Gastroesophageal sphincter (tissue), 3 donors: Measurements from ENCODE around the gene RBMY1D.

Experiments
- EP300 ChIP-seq: sonication (generic); formaldehyde crosslinking; IDR thresholded peaks from one replicate; pipeline ENCODE4 v1.6.1; 2017; ENCODE audit warnings: antibody characterized with exemption, mild to moderate bottlenecking
- POLR2A ChIP-seq, 2 donors: fragments of 450-650 bp; IDR thresholded peaks; one replicate each; pipeline ENCODE4 v1.6.1; 2017; ENCODE audit warnings: antibody characterized with exemption in 2 of 2, mild to moderate bottlenecking in 2 of 2, moderate library complexity in 1 of 2
- POLR2AphosphoS5 ChIP-seq: sonication (generic); formaldehyde crosslinking; IDR thresholded peaks from one replicate; pipeline ENCODE4 v1.6.1; 2017; ENCODE audit warnings: antibody characterized with exemption
- TF ChIP-seq, protein P1 (sequence below), 4 experiments: fragments of 200-600 bp in 2 of 4; fragments of 450-650 bp in 2 of 4; sonication (generic) in 1 of 4; IDR thresholded peaks; one replicate each; pipeline ENCODE4 v1.5.1; 2017 to 2019; ENCODE audit warnings: antibody characterized with exemption in 4 of 4, mild to moderate bottlenecking in 2 of 4, moderate library complexity in 2 of 4

DNA sequence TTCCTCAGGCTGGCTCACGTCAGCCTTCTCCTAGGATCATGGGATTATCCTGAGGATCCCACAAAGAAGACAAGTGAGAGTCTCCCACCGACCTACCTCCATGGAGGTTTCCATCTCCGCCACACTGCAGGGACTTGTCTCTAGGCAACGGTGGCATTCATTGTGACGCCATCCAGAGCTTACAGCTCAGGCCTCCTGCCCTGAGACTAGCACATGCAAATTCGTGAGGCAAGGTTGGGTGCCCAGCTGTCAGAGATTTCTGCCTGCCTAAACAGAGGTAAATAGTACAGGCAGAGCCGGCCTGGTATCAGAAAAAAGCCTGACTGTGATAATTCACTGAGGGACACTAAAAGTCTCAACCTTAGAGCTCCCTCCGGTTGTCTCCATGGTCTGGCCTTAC, 58.0 kb downstream of the RBMY1D start:
- TF ChIP-seq POLR2A (IDR thresholded peaks at IDR 0.05) (no peak), EP300 (no peak), POLR2AphosphoS5 (no peak)
- TF ChIP-seq, protein P1, sequence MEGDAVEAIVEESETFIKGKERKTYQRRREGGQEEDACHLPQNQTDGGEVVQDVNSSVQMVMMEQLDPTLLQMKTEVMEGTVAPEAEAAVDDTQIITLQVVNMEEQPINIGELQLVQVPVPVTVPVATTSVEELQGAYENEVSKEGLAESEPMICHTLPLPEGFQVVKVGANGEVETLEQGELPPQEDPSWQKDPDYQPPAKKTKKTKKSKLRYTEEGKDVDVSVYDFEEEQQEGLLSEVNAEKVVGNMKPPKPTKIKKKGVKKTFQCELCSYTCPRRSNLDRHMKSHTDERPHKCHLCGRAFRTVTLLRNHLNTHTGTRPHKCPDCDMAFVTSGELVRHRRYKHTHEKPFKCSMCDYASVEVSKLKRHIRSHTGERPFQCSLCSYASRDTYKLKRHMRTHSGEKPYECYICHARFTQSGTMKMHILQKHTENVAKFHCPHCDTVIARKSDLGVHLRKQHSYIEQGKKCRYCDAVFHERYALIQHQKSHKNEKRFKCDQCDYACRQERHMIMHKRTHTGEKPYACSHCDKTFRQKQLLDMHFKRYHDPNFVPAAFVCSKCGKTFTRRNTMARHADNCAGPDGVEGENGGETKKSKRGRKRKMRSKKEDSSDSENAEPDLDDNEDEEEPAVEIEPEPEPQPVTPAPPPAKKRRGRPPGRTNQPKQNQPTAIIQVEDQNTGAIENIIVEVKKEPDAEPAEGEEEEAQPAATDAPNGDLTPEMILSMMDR (IDR thresholded peaks at IDR 0.05): no peak
